ENCODE results near the gene TCF12.
A peak's percentile ranks its signal among the peaks of the same experiment; 100 is the strongest.

The TCF12 gene

DNA sequence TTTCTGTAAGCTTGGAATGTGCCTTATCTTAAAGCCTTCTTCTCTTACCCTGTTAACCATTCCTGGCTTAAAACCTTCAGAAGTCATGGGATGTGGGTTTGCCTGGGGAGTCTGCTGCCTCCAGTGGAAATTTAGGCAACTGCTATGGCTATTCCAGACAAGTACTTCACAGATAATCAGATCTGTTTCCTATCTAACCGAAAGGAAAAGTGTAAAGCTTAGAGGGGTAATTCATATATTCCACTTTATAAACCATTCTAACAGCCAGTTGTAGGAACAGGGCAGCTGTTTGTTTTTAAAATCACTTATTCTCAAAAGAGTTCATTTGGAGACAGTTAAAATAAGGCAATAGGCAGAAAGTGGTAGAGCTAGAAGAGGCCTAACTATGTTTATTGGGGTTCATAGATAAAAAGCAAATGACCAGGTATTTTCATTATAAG lies 219.9 kb downstream of the TCF12 start:
- H3K9me3 ChIP-seq (ENCODE audit: low read length), result no peaks in the 10 kb centered on the region
- H3K27ac ChIP-seq (ENCODE audit: low read depth, low read length, poor library complexity, severe bottlenecking), result no peak overlapping the region
- peaks cover 8% of the 10 kb centered on the region; the same call in 1 of the 2 replicates for H3K79me2 ChIP-seq (ENCODE audit: insufficient read depth, low read length)
- no peaks in the 10 kb centered on the region for H3F3A ChIP-seq (ENCODE audit: insufficient read depth, low read length)
- H3K27me3 ChIP-seq (ENCODE audit: insufficient read depth, low read length), result no peaks in the 10 kb centered on the region
- H2AFZ ChIP-seq (ENCODE audit: low read length), result no peak overlapping the region
- H3K4me1 ChIP-seq (ENCODE audit: insufficient read depth, low read length, severe bottlenecking), result peaks cover 7% of the 10 kb centered on the region
- H3K4me2 ChIP-seq (ENCODE audit: low read length), result no peak overlapping the region
- TF ChIP-seq EZH2 (IDR thresholded peaks at IDR 0.05; ENCODE audit: borderline replicate concordance, low read length), result no peak
- TF ChIP-seq, protein P1, sequence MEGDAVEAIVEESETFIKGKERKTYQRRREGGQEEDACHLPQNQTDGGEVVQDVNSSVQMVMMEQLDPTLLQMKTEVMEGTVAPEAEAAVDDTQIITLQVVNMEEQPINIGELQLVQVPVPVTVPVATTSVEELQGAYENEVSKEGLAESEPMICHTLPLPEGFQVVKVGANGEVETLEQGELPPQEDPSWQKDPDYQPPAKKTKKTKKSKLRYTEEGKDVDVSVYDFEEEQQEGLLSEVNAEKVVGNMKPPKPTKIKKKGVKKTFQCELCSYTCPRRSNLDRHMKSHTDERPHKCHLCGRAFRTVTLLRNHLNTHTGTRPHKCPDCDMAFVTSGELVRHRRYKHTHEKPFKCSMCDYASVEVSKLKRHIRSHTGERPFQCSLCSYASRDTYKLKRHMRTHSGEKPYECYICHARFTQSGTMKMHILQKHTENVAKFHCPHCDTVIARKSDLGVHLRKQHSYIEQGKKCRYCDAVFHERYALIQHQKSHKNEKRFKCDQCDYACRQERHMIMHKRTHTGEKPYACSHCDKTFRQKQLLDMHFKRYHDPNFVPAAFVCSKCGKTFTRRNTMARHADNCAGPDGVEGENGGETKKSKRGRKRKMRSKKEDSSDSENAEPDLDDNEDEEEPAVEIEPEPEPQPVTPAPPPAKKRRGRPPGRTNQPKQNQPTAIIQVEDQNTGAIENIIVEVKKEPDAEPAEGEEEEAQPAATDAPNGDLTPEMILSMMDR (IDR thresholded peaks at IDR 0.05; ENCODE audit: low read length), result peak; percentile 44
- no peak overlapping the region for H3K4me3 ChIP-seq (ENCODE audit: low read depth, low read length, poor library complexity, severe bottlenecking)
- H3K9ac ChIP-seq (ENCODE audit: low read length), result no peak overlapping the region
- no peaks in the 10 kb centered on the region for H4K20me1 ChIP-seq (ENCODE audit: insufficient read depth, low read length)
- no peaks in the 10 kb centered on the region for H3K36me3 ChIP-seq (ENCODE audit: insufficient read depth, low read length)
- H3K9me2 ChIP-seq (ENCODE audit: low read depth, low read length), result no peaks in the 10 kb centered on the region

DNA sequence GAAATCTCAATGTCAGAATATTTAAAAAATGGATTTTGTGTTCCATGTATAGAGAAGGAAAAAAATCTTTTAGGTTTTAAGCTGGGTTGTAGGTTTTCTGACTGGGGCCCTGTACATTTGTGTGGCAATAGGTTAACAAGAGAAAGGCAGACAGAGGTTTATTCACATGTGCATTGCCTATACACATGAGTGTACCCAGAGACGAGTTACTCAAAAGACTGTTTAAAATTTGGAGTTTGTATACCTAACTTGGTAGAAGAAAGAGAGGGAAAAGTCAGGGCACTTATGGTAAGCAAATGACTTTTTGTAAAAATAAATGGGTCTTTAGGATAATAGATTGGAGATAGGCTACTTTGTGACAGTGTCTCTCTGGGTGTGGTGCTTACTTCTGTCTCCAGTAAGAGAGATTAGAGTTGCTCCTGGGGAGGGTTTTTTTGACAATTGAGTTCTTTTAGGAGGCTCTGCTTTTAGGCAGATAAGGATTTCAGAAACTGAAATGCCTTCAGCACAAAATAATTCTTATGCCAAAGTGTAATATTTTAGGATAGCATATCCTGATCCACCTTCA lies 225.2 kb downstream of the TCF12 start:
- TF ChIP-seq EZH2 (IDR thresholded peaks at IDR 0.05; ENCODE audit: borderline replicate concordance, low read length), result no peak
- TF ChIP-seq, protein P1 (IDR thresholded peaks at IDR 0.05; ENCODE audit: low read length), result no peak
- Histone ChIP-seq H3K4me3 (ENCODE audit: low read depth, low read length, poor library complexity, severe bottlenecking) (no peak overlapping the region), H3K4me1 (ENCODE audit: insufficient read depth, low read length, severe bottlenecking) (peaks cover 26% of the 10 kb centered on the region), H3K9me2 (ENCODE audit: low read depth, low read length) (no peaks in the 10 kb centered on the region), H3K9ac (ENCODE audit: low read length) (no peak overlapping the region), H2AFZ (ENCODE audit: low read length) (no peak overlapping the region), H3K27me3 (ENCODE audit: insufficient read depth, low read length) (no peaks in the 10 kb centered on the region), H3K36me3 (ENCODE audit: insufficient read depth, low read length) (no peaks in the 10 kb centered on the region), H4K20me1 (ENCODE audit: insufficient read depth, low read length) (no peaks in the 10 kb centered on the region), H3K79me2 (ENCODE audit: insufficient read depth, low read length) (peaks cover 3% of the 10 kb centered on the region; the same call in 1 of the 2 replicates), H3K4me2 (ENCODE audit: low read length) (no peak overlapping the region), H3K27ac (ENCODE audit: low read depth, low read length, poor library complexity, severe bottlenecking) (peak overlapping the region; percentile 9), H3F3A (ENCODE audit: insufficient read depth, low read length) (no peaks in the 10 kb centered on the region), H3K9me3 (ENCODE audit: low read length) (no peaks in the 10 kb centered on the region)

DNA sequence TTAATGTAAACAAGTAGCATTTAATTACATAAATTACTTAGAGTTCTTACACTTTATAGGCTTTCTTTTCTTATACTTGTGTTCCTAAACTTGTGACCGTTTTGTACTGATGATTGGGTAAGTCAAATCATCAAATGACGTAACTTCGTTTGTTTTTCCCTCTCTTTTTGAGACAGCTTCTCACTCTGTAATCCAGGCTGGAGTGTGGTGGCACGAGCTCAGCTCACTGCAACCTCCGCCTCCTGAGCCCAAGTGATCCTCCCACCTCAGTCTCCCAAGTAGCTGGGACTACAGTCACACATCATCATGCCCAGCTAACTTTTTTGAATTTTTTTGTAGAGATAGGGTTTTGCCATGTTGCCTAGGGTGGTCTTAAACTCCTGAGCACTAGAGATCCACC lies 226.0 kb downstream of the TCF12 start:
- peaks cover 8% of the 10 kb centered on the region; the same call in 1 of the 2 replicates for H3K36me3 ChIP-seq (ENCODE audit: insufficient read depth, low read length)
- no peaks in the 10 kb centered on the region for H3K27me3 ChIP-seq (ENCODE audit: insufficient read depth, low read length)
- no peak overlapping the region for H3K4me2 ChIP-seq (ENCODE audit: low read length)
- no peak overlapping the region for H3K9ac ChIP-seq (ENCODE audit: low read length)
- H3K27ac ChIP-seq (ENCODE audit: low read depth, low read length, poor library complexity, severe bottlenecking), result no peak overlapping the region
- H3F3A ChIP-seq (ENCODE audit: insufficient read depth, low read length), result no peaks in the 10 kb centered on the region
- H3K9me3 ChIP-seq (ENCODE audit: low read length), result no peaks in the 10 kb centered on the region
- H2AFZ ChIP-seq (ENCODE audit: low read length), result no peak overlapping the region
- no peak overlapping the region for H3K4me3 ChIP-seq (ENCODE audit: low read depth, low read length, poor library complexity, severe bottlenecking)
- no peaks in the 10 kb centered on the region for H4K20me1 ChIP-seq (ENCODE audit: insufficient read depth, low read length)
- TF ChIP-seq EZH2 (IDR thresholded peaks at IDR 0.05; ENCODE audit: borderline replicate concordance, low read length), result no peak
- TF ChIP-seq, protein P1 (IDR thresholded peaks at IDR 0.05; ENCODE audit: low read length), result no peak
- H3K4me1 ChIP-seq (ENCODE audit: insufficient read depth, low read length, severe bottlenecking), result peaks cover 26% of the 10 kb centered on the region
- H3K9me2 ChIP-seq (ENCODE audit: low read depth, low read length), result no peaks in the 10 kb centered on the region
- peaks cover 3% of the 10 kb centered on the region; the same call in 1 of the 2 replicates for H3K79me2 ChIP-seq (ENCODE audit: insufficient read depth, low read length)
